GM18873 (cell line): ENCODE data around the gene BDH1.
"Not testable (repeated sequence)": the region's sequence is repeated elsewhere in the genome, so short reads cannot be mapped to it uniquely, and the experiment has no call there.

Experiments
- ATAC-seq: cut with Tn5 transposase; IDR thresholded peaks from one replicate; pipeline ENCODE4 v1.9.1; 2021; ENCODE audit warnings: mild to moderate bottlenecking, moderate library complexity, moderate number of reproducible peaks; ENCODE audit not compliant: unreplicated experiment, low FRiP score

The BDH1 gene

GRCh38 chr3:197493049-197493448 is 62.7 kb downstream of the BDH1 start:
- no peak for ATAC-seq

DNA sequence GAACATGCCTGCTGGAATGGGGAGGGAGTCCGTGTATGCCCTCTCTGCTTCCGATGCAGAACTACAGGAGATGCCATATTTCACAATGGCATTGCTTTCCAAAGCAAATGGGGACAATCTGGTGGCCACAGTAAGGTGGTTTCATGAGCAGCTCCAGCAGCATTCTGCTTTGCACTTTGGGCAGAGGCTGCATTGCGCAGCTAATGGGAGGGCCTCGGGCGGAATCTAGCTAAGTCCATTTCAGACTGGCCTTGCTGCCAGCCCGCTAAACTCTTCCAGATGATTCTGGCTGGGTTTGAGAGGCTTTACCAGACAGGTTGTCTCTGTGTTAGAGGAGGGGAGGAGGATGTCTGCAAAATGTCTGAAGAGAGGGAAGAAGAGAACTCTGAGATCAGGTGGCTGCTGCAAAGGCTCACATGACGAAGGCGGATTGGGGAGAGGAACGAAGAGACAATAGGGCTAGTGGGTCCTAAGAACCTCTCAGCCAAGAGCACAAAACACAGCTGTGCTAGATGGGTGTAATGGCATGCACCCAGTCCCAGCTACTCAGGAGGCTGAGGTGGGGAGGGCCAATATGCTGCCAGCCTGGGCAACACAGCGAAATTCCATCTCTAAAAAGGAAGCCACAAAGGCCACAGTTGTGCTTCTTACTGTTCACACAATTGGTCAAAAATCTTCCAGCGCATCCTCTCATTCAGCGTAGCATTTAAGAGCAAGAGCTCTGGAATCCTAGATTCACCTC is 63.7 kb downstream of the BDH1 start:
- ATAC-seq: no peak

DNA sequence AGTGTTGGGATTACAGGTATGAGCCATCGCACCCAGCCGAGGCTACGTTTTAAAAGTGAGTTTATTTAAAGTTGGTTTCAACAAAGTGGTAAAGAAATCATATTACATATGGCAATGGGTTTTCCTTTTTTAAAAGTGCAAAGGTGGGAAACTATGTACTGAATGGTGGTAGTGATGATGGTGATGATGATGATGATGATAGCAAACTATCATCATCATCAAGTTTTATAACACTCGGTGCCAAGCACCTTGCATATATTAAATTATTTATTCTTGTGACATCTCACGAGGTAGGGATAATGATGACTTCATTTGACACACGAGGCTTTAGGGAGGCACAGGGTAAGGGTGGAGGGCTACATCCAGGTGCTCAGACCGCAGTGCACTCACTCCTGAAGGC is 64.3 kb downstream of the BDH1 start:
- no peak for ATAC-seq

GRCh38 chr3:197490098-197491058 is 65.4 kb downstream of the BDH1 start:
- no peak for ATAC-seq

GRCh38 chr3:197487911-197488391 is 67.8 kb downstream of the BDH1 start:
- ATAC-seq: no peak

- no peak for ATAC-seq
These were observed 68.9 kb downstream of the BDH1 start for GRCh38 chr3:197486861-197487260.

DNA sequence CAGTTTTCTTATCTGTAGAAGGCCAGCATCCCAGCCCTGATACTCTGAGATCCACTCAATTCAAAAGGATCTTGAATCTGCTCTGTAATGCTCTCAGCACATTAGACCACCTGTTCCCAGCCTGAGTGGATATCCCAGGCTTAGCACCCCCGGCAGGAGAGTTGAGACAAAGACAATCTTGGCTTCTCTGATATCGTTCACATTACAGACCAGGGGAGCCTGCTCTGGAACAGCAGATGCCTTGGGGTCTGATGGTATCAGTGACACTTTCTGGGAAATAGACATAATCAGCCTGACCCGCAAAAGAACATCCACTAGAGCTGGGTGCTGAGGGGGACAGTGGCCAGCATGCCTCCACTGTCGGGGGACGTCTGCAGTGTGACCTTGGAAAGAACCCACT is 70.6 kb downstream of the BDH1 start:
- ATAC-seq: no peak

GRCh38 chr3:197484204-197484901 is 71.4 kb downstream of the BDH1 start:
- no peak for ATAC-seq

DNA sequence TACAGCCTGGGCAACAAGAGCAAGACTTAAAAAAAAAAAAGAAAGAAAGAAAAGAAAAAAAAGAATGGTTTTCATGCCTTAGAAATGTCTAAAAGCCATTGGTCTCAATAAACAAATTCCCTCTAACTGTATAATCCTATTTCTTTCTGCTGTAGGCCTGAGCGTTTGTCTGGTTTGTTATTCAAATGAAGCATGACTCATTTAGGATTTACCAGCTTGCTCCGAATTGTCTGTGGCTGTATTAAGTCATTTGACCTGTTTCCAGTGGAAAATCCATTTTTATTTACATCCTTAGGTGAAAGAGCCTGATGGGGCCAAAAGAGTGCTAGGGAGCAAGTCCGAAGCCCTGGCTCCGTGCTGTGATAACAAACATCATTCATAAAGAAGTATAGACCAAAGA is 73.8 kb downstream of the BDH1 start:
- no peak for ATAC-seq

GRCh38 chr3:197480320-197480719 is 75.4 kb downstream of the BDH1 start:
- no peak for ATAC-seq

GRCh38 chr3:197478746-197479668 is 76.8 kb downstream of the BDH1 start:
- no peak for ATAC-seq

DNA sequence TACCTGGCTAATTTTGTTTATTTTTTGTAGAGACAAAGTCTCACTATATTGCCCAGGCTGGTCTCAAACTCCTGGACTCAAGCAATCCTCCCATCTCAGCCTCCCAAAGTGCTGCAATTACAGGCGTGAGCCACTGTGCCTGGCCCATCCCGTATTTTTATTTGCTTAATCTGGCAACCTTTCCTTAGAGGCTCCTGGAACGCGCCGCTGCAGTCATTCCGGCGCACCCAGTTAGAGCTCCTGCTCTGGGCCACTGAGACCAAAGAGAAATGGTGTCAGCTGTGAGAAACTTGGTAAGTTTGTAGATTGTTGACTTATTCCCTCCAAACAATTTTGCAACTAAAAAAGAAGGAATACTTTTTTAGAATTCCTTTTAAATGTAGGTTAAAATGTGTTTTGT is 78.0 kb downstream of the BDH1 start:
- not testable (repeated sequence) for ATAC-seq

- ATAC-seq: no peak
These were observed 79.7 kb downstream of the BDH1 start for GRCh38 chr3:197475997-197476525.

DNA sequence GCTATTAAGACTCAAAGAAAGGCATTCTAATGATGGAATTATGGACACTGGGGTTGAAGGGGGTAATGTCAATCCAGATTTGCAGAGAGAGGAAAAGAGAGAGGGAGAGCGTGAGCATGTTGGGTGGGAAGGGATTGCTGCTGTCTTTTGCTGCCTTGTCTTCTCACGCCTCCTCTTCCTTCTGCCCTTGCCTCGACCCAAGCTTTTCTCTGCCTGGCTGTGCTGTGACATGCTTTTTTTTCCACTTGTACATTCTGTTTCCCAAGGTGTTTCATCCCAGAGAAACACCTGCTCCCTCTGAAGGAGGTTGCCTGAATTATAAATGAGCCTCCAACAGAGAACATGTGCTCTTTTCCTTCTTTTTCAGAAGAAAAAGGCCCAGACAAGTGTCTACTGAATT is 80.3 kb downstream of the BDH1 start:
- no peak for ATAC-seq

DNA sequence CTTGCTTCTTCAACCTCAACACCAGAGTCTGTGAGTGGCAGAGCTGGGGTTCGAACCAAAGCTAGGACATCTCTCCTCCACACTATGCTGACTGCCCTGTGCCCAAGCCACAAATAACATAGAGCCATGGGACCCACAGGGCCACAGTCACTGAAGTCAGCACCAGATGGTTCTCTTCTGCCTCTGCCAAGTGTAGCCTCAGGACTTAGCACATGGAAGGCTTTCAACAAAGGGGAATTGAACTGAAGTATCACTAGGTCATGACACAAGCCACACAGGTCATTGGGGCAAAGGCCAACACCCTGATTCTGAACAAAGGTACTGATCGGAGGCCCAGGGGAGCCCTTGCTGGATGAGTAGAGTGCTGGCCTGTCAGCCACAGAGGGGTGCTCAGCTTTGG is 83.6 kb downstream of the BDH1 start:
- no peak for ATAC-seq

DNA sequence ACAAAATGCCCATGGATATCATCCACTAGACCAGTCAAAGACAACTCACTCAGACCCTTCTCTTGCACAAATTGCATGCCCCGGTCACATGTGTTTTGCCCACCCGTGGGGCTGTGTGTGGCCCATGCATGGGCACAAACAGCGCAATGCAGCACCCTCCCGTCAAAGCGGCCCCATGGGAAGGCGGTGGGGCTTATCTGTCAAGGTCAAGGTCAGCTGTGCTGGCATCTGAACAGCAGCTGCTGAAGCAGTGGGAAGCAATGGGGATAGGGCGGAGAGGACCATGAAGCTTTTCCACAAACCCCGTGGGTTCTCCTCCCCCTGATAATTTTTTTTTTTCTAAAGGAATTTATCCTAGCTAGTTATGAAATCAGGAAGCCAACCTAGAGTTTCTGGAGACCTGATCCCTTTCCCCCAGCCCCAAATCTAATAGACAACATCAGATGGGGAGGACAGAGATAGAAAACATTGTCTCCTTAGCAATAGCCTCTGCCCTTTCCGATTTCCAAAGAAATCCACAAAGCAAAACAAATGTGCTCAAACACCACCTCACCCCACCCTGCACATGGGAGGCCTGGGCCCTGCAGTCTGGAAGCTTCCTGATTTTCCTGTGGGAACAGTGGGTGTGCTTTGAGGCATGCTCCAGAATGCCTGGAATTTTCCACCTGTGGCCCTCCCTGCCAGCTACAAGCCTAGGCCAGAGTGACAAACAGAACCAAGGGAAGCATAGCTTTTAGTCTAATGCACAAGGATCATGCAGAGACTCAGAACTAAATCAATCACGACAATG is 84.4 kb downstream of the BDH1 start:
- ATAC-seq: no peak

GRCh38 chr3:197468866-197469382 is 86.8 kb downstream of the BDH1 start:
- no peak for ATAC-seq

DNA sequence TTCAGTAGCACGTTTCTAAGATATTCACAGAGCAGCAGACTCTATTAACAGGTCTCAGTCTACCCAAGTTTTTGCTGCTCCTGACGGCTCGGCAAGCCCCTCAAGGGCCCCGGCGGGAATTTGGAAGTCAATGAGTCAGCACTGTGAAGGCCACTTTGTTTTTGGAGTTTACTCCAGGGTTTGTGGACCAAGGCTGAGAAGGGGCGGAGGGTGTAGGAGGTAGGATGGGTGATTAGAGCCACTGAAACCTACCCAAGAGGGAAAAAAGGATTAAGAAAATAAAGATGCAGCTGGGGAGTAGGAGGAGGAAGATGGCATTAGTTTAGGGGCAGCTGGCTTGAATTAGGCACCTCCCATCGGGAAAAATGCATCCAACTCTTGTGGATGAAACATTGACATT is 87.6 kb downstream of the BDH1 start:
- ATAC-seq: no peak
